Measurements from ENCODE around the gene GRXCR2. TPM values are rescaled to one million over a fixed set of nuclear protein-coding genes. Genes with fewer than 3 reads are reported as not detected.
"Not testable (repeated sequence)": the region's sequence is repeated elsewhere in the genome, so short reads cannot be mapped to it uniquely, and the experiment has no call there.

The GRXCR2 gene
- total RNA-seq, result 3.8 TPM
- long read RNA-seq, result 0 reads

GRCh38 chr5:145872914-145873313, at the start of gene GRXCR2:
GRXCR2 (minus strand) TSS chr5:145873014; CDS start chr5:145872968, 46 bp downstream.
- DNase-seq, result no peak
- intact Hi-C loops (cut with micrococcal nuclease), result no loop called here

GRCh38 chr5:145922059-145922458, 49.2 kb upstream of the GRXCR2 start:
- DNase-seq, result no peak
- no peak for ATAC-seq
- intact Hi-C loops (cut with micrococcal nuclease), result no loop called here

More at GRCh38 chr5:145872914-145873313, at the start of gene GRXCR2:
- ATAC-seq, result no peak

GRCh38 chr5:145921211-145921610, 48.4 kb upstream of the GRXCR2 start:
- DNase-seq, result no peak
- no peak for ATAC-seq
- intact Hi-C loops (cut with micrococcal nuclease), result no loop called here

GRCh38 chr5:145920542-145921210, 47.9 kb upstream of the GRXCR2 start:
- DNase-seq (no peak), ATAC-seq (no peak)
- intact Hi-C loops (cut with micrococcal nuclease), result no loop called here

- intact Hi-C loops (cut with micrococcal nuclease), result no loop called here
- no peak for DNase-seq
- ATAC-seq, result no peak
Observed at GRCh38 chr5:145919413-145919812, 46.6 kb upstream of the GRXCR2 start.

DNA sequence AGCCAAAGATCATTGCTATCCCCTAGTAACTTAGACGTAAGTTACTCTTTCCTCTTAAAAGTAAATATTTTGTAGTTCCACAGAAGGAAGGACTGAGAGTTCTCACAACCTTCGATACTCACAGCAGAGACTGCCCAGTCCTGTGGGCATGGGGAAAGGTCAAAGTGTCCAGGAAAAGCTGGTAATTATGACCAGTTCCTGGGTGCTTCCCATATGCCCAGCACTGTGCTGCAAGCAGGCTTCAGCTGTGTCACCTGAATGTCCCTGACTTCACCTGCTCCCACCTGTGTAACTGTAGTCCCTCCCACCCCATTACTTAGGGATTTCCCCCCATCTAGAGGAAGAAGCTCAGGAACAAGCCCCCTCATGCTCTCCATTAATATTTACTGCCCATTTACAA, 45.6 kb upstream of the GRXCR2 start:
- intact Hi-C loops (cut with micrococcal nuclease), result no loop called here
- DNase-seq (no peak), ATAC-seq (no peak)

GRCh38 chr5:145917288-145917687, 44.5 kb upstream of the GRXCR2 start:
- no peak for DNase-seq
- peak; percentile 79 for ATAC-seq
- intact Hi-C loops (cut with micrococcal nuclease), result no loop called here

DNA sequence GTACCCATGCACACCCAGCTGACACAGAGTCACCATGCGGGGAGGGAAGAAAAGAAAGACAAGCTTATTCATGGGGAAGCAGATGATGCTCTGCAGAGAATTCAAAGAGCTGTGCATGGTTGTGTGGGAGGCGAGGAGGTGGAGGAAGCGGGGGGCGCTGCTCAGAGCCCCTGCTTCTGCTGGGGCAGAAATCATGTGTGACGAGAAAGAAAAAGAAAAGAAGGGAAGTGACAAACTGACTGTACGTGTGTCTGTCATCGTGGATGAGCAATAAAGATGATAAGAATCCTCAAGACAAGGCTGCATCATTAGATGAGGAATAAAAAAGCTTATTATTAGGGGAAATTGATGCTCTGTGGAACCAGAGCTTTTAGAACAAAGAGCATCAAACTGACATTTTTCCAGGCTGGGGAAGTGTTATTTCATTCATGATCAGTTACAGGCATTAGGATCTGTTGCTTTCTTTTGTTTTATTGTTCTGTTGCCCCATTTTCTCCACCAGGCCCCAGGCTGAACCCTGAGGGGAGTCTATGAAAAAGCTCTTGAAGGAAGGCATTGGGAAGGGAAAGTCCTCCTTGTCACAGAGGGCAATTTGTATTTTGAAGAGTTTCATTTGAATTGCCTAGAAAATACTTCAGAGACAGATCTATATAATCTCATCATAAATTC, 43.3 kb upstream of the GRXCR2 start:
- intact Hi-C loops (cut with micrococcal nuclease), result no loop called here
- ATAC-seq (no peak), DNase-seq (no peak)

GRCh38 chr5:145913701-145914100, 40.9 kb upstream of the GRXCR2 start:
- DNase-seq, result no peak
- intact Hi-C loops (cut with micrococcal nuclease), result no loop called here
- ATAC-seq, result no peak

- intact Hi-C loops (cut with micrococcal nuclease), result no loop called here
- no peak for DNase-seq
- no peak for ATAC-seq
Observed at GRCh38 chr5:145912594-145912993, 39.8 kb upstream of the GRXCR2 start.

- DNase-seq, result no peak
- no peak for ATAC-seq
- intact Hi-C loops (cut with micrococcal nuclease), result no loop called here
Observed at GRCh38 chr5:145912019-145912418, 39.2 kb upstream of the GRXCR2 start.

DNA sequence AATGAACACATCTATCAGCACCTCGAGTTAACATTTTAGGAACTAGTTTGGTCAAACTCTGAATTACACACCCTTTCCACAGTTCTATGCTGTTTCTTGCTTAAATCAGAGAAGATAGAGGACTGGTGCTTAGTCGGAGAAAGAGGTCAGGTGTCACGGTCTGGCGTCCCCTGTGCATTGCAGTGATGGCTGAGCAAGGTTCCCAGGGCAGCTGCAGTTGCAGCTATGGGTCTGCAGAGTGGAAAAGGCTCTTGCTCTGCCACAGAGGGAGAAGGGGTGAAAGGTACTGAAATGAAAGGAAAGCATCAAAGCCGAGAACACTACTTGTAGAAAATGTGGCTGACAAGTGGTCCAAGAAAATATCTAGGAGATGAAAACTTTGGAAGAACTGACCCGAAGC, 38.4 kb upstream of the GRXCR2 start:
- intact Hi-C loops (cut with micrococcal nuclease), result no loop called here
- no peak for ATAC-seq

GRCh38 chr5:145908206-145908960, 35.6 kb upstream of the GRXCR2 start:
- ATAC-seq, result no peak
- no peak for DNase-seq
- intact Hi-C loops (cut with micrococcal nuclease), result no loop called here

More for the DNA sequence above, 38.4 kb upstream of the GRXCR2 start:
- DNase-seq, result no peak

- ATAC-seq (no peak), DNase-seq (no peak)
- intact Hi-C loops (cut with micrococcal nuclease), result no loop called here
Observed at GRCh38 chr5:145906401-145906800, 33.6 kb upstream of the GRXCR2 start.

- no peak for DNase-seq
Observed at GRCh38 chr5:145904743-145905142, 31.9 kb upstream of the GRXCR2 start.

DNA sequence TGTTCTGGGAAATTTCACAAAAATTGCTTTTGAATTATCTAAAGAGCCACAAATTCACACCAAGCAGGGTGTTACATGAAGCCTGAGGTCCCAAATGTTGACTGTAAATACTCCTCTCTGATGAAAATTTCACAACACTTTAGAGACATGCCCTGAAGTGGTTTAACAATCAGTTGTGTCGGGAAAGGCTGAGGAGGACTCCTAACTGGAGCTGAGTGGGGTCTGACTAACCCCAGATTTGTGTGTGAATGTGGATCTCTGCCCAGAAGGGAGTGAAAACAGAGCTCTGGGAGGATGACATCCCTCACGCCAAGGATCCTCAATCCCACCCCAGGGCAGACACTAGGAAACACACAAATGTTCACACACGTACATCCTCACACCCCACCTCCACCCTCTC, 31.1 kb upstream of the GRXCR2 start:
- intact Hi-C loops (cut with micrococcal nuclease), result no loop called here
- ATAC-seq (no peak), DNase-seq (no peak)

More at GRCh38 chr5:145904743-145905142, 31.9 kb upstream of the GRXCR2 start:
- intact Hi-C loops (cut with micrococcal nuclease), result no loop called here
- ATAC-seq, result no peak

DNA sequence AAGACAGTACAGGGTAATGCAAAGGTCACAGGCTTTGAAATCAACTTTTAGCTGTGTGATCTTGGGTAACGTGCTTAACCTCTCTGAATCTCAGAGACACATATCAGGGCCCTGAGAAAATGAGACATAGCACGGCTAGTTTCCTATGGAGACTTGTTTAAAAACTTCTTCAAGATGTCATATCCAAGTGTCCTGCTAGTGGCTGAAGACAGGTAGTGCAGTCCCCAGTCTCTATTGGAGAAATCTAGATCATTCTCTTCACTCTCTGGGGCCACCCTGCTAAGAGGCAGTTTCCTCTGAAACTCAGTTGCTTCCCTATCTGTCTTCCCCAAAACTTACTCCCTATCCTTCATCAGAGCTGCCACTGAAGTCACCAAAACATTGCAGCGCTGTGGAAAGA, 30.3 kb upstream of the GRXCR2 start:
- intact Hi-C loops (cut with micrococcal nuclease), result no loop called here
- no peak for DNase-seq

DNA sequence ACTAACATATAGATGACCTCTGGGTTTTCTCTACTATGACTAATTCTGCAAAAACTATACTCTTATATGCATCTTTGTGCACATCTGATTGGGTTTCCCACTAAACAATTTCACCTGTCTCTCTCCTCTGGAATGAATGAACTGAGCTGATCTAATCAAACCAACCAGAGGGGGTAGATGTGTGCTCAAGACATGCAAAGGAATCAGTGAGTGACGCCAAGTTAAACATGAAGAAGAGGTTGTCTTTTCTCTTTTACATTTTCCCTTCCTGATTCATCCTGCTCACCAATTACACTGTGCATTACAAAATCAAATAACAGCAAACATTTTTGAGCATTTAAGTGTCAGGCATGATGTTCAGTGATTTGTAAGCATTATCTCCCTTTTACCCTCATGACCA, 29.6 kb upstream of the GRXCR2 start:
- intact Hi-C loops (cut with micrococcal nuclease), result no loop called here
- no peak for ATAC-seq
- DNase-seq, result no peak

More for the DNA sequence above, 30.3 kb upstream of the GRXCR2 start:
- no peak for ATAC-seq

- DNase-seq, result no peak
- intact Hi-C loops (cut with micrococcal nuclease), result no loop called here
- no peak for ATAC-seq
Observed at GRCh38 chr5:145898171-145898570, 25.4 kb upstream of the GRXCR2 start.

DNA sequence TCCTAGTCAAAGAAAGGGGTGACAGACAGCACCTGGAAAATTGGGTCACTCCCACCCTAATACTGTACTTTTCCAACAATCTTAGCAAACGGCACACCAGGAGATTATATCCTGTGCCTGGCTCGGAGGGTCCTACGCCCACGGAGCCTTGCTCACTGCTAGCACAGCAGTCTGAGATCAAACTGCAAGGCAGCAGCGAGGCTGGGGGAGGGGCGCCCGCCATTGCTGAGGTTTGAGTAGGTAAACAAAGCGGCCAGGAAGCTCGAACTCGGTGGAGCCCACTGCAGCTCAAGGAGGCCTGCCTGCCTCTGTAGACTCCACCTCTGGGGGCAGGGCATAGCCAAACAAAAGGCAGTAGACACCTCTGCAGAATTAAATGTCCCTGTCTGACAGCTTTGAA, 18.6 kb upstream of the GRXCR2 start:
- DNase-seq; ATAC-seq; intact Hi-C loops (cut with micrococcal nuclease): not testable (repeated sequence)
